GM21737 (cell line): ENCODE results near the gene KDM2A.
"Not testable (repeated sequence)": the region's sequence is repeated elsewhere in the genome, so short reads cannot be mapped to it uniquely, and the experiment has no call there.

Source experiments
- ATAC-seq: cut with Tn5 transposase; IDR thresholded peaks from one replicate; pipeline ENCODE4 v1.9.1; 2021; ENCODE audit warnings: mild to moderate bottlenecking, moderate library complexity; ENCODE audit not compliant: unreplicated experiment

The KDM2A gene

DNA sequence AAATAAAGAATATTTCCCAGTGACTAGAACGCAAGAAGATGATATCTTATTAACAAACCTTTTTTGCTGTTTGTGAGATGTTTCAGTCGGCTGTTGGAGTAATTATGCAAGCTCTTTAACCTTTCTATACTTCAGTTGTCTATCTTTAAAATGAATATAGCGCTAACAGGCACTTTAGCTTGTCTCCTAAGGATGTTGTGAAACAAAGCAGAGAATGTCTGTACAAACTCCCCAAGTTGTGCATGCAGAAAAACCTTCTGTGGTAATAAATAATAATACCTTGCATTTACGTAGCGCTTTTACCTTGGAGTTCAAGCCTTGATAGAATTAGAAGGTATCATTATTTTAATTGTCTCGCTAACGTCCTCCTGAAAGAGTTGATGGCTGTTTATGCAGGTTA, 1.9 kb upstream of the KDM2A start:
- ATAC-seq, result no peak

DNA sequence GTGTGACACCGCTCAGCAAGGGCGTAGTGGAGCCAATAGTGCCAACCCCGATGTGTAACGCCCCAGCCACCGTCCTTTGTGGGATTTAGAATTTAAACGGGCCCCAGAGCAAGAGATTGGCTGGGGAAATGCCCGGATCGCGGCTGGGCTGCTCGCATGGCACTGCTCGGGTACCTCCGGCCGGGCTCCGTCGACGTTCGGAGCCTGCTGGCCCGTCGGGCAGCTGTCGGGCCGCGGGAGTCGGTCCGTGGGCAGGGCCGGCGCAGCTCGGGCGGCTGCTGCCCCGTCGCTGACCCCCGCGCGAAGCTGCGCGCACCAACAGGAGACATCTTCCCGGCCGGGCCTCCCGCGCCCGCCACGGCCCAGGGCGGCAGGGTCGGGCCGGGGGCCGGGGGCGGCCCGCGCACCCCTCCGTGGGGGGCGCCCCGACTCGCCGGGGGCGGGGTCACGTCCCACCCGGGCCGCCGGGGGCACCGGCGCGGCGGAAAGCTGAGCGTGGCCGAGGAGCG, 1.3 kb upstream of the KDM2A start:
- peak; percentile 6 for ATAC-seq

DNA sequence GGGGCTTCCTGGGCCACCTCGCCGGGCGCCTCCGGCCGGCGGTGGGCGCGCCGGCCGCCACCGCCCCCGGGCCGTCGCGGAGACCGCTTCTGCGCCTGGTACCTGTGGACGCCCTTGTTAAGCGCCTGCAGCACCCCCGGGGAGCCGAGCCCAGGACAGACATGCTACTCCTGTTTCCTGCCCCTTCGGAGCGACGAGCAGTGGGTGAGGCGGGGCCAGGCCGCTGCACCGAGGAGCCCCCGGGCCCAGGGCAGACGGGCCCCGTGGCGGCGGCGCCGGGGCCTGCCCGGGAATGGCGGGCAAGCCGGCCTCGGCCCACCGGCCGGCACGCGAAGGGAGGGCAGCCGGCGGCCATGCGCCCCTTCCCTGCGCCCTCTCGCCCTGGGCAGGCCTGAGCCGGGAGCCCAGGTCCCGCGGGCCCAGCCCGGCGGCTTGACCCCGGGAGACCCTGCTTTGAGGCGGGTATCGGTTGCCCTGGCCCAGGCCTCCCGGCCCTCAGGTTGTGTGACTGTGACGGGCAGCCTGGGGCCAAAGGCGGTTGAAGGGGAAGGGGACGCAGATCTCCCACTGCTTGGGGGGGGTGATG, 789 bp upstream of the KDM2A start:
- peak; percentile 10 for ATAC-seq

DNA sequence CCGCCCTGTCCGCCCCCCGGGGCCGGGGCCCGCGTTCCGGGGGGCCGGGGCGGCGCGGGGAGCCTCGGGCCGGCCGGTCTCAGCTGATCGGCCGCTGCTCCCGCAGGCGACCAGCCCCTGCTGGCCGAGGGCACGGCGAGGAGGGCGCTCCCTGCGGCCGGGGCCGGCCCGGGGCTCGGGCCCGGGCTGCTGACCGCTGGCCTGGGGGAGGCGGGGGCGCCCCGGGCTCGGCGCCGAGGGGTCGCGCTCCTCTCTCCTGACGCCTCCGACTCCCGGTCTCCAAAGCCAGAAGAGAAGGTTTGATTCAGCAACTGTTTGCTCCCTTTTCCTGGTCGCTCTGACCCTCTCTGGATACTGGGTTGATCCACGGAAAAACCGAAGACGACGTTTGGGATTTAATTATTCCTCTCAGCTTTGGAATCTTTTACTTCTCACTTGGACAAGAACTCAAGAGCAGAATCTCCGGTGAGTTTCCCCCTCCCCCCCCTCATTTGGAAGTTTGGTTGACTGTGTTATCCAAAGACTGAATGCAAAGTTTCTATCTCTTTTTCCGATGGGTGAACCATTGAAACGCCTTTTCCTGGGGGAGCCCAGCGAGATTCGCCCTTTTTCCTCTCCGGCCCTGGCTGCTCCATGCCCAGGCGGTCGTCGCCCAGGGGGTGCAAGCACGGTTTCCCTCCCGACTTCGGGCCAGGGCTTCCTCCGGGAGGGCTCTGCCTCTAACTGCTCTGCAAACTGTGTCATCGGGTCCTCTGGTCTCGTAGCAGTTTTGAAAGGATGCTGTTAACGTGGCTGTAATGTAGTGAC, 725 bp downstream of the KDM2A start:
- peak; percentile 6 for ATAC-seq

DNA sequence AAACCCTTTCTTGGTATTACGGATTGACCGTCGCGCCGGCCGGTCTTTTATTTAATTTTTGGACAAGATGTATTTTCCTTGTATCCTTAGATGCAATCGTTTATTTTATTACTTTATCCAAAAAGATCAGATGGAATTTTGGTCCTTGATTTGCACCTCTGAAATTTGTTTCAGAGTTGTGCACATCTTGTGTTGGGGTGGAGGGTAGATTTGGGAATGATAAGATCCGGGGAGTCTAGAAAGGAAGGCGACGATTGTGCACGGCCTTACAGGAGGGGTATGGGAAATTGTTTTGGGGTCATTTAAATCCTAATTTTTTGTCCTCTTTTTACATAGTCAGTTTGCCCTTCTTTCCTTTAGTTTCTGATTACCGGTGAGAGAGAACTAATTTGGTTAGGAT, 1.4 kb downstream of the KDM2A start:
- no peak for ATAC-seq

DNA sequence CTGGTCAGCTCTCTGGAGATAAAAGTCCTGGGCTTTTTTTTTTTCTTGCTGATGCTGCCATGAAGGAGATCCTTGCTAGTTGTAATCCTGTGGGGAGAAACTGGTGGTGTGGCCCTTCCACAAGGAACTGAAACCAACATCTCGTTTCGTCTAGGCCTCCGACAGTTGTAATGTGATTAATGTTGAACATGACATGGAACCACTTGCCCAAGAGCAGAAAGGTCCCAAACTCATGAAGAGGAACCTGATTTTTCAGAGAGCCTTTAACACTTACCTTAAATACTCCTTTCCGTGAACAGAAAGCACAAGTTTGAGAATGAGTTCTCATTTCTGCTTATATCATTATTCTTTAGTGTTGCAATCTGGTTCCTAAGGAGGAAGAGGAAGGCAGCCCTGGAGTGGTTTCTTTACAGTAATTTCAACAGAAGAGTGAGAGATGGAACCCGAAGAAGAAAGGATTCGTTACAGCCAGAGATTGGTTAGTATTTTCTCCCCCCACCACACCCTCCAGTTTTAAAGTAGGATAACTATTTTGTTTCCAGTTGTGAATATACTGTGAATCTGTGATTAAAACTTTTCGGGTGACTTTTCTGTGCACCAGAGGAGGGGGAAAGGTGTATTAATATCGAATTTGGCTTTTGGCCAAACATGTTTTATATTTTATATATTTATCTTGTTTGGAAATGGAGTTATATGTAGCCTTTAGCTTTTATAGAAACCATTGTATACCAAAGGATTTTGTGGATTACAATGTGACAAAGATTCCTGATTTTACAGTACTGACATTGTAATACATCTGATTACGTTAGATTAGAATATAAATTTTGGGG, 2.0 kb downstream of the KDM2A start:
- no peak for ATAC-seq

DNA sequence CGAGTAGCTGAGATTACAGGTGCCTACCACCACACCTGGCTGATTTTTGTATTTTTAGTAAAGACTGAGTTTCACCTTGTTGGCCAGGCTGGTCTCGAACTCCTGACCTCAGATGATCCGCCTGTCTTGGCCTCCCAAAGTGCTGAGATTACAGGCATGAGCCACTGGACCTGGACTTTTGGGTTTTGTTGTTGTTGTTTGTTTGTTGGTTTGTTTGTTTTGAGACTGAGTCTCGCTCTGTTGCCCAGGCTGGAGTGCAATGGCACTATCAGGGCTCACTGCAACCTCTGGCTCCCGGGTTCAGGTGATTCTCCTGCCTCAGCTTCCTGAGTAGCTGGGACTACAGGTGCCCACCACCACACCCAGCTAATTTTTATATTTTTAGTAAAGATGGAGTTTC, 4.7 kb downstream of the KDM2A start:
- ATAC-seq, result not testable (repeated sequence)

DNA sequence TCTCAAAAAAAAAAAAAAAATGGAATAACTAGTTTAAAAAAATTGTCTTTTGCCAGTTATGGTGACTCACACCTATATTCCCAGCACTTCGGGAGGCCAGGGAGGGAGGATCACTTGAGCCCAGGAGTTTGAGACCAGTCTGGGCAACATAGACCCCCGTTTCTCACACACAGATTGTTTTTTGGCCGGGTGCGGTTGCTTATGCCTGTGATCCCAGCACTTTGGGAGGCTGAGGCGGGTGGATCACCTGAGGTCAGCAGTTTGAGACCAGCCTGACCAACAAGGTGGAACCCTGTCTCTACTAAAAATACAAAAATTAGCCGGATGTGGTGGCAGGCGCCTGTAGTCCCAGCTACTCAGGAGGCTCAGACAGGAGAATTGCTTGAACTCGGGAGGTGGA, 7.2 kb downstream of the KDM2A start:
- not testable (repeated sequence) for ATAC-seq

DNA sequence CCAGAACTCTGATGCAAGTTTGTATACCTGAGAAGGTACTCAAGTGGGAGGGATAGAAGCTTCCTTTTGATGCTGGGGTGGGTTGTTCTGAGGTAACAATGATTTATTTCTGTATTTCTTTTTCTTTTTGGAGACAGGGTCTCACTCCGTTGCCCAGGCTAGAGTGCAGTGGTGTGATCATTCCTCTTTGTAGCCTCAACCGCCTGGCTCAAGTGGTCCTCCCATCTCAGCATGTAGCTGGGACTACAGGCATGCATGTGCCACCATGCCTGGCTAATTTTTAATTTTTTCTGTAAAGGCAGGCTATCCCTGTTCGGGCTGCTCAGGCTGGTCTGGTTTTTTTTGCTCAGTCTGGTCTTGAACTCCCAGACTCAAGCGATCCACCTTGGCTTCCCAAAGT, 7.9 kb downstream of the KDM2A start:
- no peak for ATAC-seq

DNA sequence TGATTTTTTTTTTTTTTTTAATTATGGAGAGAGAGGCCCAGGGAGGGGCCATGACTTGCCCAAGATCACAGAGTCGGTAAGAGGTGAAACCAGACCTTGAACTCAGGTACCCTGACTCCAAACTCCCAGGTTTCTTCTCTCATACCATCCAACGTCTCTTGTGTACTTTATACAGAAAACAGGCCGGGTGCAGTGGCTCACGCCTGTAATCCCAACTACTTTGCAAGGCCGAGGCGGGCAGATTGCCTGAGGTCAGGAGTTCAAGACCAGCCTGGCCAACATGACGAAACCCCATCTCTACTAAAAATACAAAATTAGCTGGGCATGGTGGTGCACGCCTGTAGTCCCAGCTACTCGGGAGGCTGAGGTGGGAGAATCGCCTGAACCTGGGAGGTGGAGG, 11.8 kb downstream of the KDM2A start:
- not testable (repeated sequence) for ATAC-seq

DNA sequence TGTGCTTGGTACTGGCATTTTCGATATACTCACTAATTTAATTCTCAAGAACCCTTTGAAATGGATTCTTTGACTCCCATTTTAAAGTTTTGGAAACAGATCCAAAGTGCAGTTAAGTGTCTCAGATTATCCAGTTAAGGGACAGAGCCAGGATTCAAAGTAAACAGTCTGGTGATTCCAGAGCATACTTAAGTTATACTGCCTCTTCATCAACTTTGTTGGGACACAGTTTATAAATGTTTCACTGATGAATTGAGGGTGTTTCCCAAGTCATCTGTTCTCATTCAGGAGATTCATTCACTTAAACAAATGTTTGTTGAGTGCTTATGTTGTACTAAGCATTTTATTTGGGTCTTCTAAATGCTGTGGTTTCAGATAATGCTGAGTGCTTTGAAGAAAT, 17.1 kb downstream of the KDM2A start:
- no peak for ATAC-seq

DNA sequence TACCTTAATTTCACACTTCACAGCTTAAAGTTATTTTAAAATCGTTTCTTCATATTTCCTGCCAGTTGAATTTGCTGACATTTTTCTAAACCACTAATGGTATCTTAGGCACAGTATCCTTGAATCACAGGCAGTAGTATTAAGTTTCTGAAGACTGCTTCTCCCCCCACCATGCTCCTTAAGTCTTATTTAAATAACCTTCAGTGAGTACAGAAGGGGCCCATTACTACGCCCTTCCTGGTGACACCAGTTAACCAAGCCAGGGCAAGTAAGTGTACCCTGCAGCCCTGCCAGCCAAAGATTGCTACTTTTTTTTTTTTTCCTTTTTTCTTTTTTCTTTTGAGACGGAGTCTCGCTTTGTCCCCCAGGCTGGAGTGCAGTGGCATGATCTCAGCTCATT, 19.9 kb downstream of the KDM2A start:
- ATAC-seq, result no peak

DNA sequence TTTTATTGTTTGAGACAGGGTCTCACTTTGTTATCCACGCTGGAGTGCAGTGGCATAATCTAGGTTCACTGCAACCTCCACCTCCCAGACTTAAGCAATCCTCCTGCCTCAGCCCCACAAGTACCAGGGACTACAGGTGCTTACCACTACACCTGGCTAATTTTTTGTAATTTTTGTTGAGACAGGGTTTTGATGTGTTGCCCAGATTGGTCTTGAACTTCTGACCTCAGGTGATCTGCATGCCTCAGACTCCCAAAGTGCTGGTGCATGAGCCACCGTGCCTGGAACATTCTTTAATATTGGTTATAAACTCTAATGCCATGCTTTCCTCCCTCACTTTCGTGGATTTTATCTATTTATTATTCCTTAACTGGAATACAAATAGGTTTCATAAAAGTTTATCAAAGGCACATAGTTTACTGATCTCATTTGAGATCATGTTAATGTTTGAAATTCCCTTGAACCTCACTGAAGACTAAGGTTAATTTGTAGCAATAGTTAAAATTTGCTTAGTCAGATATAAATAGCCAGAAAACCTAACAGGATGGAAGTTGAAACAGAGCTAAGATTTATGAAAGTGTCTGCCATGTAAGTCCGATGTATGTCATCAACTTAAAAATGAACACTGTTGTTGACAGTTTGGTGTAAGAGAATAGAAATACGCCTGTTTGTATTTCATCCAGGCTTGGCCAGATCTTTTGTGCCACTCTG, 27.6 kb downstream of the KDM2A start:
- ATAC-seq, result no peak

DNA sequence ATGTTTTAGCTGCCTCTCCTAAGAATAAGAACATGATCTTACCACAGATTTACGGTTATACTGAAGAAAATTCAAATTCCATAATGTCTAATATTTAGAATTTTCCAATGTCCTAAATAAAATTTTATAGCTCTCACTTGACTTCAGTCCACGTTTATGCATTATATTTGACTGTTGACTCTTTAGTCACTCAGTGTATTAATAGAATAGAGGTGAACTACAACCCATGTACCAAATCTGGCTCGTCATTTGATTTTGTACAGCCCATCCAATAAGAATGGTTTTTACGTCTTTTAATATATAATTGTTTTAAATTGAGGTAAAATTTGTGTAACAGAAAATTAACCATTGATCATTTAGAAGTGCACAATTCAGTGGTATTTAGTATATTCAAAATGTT, 34.9 kb downstream of the KDM2A start:
- no peak for ATAC-seq

DNA sequence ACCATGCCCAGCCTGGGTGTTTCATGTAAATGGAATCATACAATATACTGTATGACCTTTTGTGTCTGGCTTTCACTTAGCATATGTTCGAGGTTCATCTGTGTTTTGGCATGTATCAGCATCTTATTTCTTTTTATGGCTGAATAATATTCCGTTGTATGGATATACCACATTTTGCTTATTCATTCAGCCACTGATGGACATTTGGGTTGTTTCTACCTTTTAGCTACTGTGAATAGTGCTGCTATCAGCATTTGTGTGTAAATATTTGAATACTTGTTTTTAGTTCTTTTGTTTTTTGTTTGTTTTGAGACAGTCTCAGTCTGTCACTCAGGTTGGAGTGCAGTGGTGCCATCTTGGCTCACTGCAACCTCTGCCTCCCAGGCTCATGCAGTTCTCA, 35.7 kb downstream of the KDM2A start:
- ATAC-seq, result no peak

DNA sequence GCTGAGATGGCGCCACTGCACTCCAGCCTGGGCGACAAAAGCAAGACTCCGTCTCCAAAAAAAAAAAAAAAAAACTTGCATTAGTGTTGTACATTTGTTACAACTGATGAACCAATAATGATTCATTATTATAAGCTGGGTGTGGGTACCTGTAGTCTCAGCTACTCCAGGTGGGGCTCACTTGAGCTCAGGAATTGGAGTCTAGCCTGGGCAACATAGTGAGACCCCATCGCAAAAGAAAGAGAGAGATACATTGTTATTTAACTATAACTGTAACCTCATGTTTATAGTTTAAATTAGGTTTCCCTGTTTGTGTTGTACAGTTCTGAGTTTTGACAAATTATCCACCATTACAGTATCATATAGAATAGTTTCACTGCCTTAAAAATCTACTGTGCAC, 38.6 kb downstream of the KDM2A start:
- ATAC-seq, result no peak

DNA sequence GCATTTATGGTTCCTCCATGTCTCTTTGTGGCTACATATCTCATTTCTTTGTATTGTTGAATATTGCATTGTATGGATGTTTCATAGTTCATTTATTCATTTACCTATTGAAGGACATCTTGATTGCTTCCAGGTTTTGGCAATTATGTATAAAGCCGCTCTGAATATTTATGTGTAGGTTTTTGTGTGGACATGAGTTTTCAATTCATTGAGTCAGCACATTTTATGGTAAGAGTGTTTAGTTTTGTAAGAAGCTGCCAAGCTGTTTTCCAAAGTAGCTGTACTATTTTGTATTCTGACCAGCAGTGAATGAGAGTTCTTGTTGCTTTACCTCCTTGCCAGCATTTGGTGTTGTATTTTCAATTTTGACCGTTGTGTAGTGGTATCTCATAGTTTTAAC, 39.2 kb downstream of the KDM2A start:
- no peak for ATAC-seq

DNA sequence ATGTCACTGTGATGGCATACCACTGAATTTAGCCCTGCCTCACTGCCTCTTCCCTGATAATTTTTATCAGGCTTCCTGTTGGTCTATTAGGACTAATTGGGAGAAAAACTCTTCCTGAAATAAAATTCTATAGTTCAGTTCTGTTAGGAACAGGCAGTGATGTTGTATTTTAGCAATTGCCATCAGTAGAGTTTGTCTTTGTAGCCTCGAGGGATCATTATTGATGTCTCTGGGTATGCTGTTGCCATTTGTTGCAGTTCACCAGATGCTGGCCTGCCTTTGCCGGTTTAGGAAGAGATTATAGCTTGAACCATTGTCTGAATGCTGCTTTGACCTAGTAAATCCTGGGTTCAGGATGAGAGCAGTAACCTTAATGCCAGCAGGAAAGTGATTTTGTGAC, 41.0 kb downstream of the KDM2A start:
- no peak for ATAC-seq

DNA sequence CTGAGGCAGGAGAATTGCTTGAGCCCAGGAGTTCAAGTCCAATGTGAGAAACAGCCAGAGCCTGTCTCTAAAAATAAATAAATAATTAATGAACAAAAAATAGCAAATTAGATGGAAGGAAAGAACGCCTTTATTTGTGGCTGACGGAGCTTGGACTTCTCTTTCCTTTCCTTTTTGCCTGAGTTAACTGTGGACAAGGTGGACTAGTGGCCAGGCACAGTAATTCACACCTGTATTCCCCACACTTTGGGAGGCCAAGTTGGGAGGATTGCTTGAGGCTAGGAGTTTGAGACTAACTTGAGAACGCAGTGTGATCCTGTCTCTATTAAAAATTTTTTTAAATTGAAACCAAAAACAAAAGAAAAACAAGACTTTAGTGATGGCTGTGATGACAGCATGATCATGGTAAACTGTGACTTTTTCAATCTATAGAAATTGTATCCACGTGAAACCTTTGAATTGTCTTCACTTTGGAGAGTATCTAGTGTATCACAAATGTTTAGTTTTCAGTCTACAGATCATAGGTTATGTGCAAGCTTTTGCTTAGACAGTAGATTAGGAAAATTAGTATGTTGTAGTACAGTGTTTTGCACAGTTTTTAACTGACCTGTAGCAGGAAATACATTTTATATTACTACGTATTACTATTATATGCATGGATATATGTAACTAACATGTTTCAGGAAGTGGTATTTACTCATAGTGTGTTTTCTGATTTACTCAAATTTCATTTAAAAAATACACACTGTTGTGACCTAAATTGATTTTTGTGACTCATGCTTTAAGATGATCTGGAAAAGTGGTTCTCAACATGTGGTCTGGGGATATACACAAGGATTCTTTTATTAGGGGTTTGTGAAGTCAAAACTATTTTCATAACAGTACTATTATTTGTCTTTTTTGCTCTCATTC, 42.1 kb downstream of the KDM2A start:
- ATAC-seq, result no peak

DNA sequence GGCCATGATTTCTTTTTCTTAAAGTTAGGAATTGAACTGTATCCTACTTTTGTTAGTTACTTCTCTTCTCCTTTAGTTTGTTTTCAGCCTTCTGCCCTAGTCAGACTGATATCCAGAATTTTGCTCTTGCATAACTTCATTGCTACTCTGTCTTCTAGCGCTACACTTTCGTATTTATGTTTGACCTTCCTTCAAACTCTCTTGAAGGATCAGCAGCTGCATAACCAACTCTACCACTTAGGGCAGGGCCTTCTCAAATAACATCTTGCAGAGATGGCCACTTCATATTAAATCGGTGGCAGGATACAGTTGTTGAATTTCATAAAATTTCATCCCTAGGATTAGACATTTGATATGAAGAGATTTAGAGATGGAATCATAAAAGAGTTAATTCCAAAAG, 43.9 kb downstream of the KDM2A start:
- ATAC-seq, result no peak
